T-helper 1 cell treated with Interleukin-12 subunit alpha and Interleukin-12 subunit beta and Interleukin-4 antibody, amounts not matched to agents 30 ng/mL and 1 ng/mL, for 36 hours (primary cell): ENCODE data around the gene MPP2. TPM values are rescaled to one million over a fixed set of nuclear protein-coding genes. Genes with fewer than 3 reads are reported as not detected.
"Not testable (repeated sequence)": the region's sequence is repeated elsewhere in the genome, so short reads cannot be mapped to it uniquely, and the experiment has no call there.

Experiments used
- intact Hi-C: fragments of 100-400 bp; cut with micrococcal nuclease; formaldehyde crosslinking; loops from one replicate; pipeline ENCODE4 v1.15.1; 2024
- total RNA-seq: library from RNA; stranded (reverse); gene quantifications from 2 replicates; pipeline ENCODE4 v1.2.3, GENCODE V29; 2022

MPP2 gene
- 0.86 and 1.2 TPM in 2 replicates for total RNA-seq

GRCh38 chr17:43907425-43907981, at the start of gene MPP2:
MPP2 (minus strand) TSS chr17:43907536; CDS start chr17:43904460, 3,076 bp downstream.
- intact Hi-C loops, result no loop called here

GRCh38 chr17:43956222-43956621, 48.9 kb upstream of the MPP2 start:
- intact Hi-C loops, result no loop called here

- intact Hi-C loops, result no loop called here
These were observed 46.4 kb upstream of the MPP2 start, which contains the start of gene PYY for GRCh38 chr17:43953746-43954145. PYY (minus strand) TSS chr17:43953940; CDS start chr17:43953483, 457 bp downstream.

- intact Hi-C loops, result no loop called here
These were observed 45.7 kb upstream of the MPP2 start for GRCh38 chr17:43952724-43953666.

- intact Hi-C loops, result no loop called here
These were observed 45.0 kb upstream of the MPP2 start for GRCh38 chr17:43952351-43952723.

GRCh38 chr17:43951750-43952149, 44.4 kb upstream of the MPP2 start:
- intact Hi-C loops, result no loop called here

- intact Hi-C loops, result no loop called here
These were observed 43.2 kb upstream of the MPP2 start for GRCh38 chr17:43950554-43950953.

- intact Hi-C loops, result no loop called here
These were observed 42.4 kb upstream of the MPP2 start for GRCh38 chr17:43949781-43950180.

- intact Hi-C loops, result no loop called here
These were observed 39.4 kb upstream of the MPP2 start for GRCh38 chr17:43946781-43947180.

GRCh38 chr17:43945074-43945829, 37.9 kb upstream of the MPP2 start:
- intact Hi-C loops, result loop anchor here (2.0 kb wide), 1 partner anchor 28 kb away; no protein-coding TSS in a partner anchor

- intact Hi-C loops, result no loop called here
These were observed 34.8 kb upstream of the MPP2 start, which contains the start of gene PPY for GRCh38 chr17:43942051-43942685. PPY (minus strand) TSS chr17:43942476; CDS start chr17:43941654, 822 bp downstream.

- intact Hi-C loops, result no loop called here
These were observed 33.3 kb upstream of the MPP2 start for GRCh38 chr17:43940630-43941029.

- intact Hi-C loops, result no loop called here
These were observed 32.5 kb upstream of the MPP2 start for GRCh38 chr17:43939886-43940285.

- intact Hi-C loops, result not testable (repeated sequence)
These were observed 32.1 kb upstream of the MPP2 start for GRCh38 chr17:43939452-43939851.

- intact Hi-C loops, result no loop called here
These were observed 31.5 kb upstream of the MPP2 start for GRCh38 chr17:43938838-43939182.

- intact Hi-C loops, result no loop called here
These were observed 29.1 kb upstream of the MPP2 start for GRCh38 chr17:43936434-43936833.

GRCh38 chr17:43935926-43936261, 28.6 kb upstream of the MPP2 start:
- intact Hi-C loops, result no loop called here

- intact Hi-C loops, result no loop called here
These were observed 28.0 kb upstream of the MPP2 start for GRCh38 chr17:43935204-43935925.

- intact Hi-C loops, result no loop called here
These were observed 25.6 kb upstream of the MPP2 start for GRCh38 chr17:43932923-43933322.

GRCh38 chr17:43932357-43932756, 25.0 kb upstream of the MPP2 start:
- intact Hi-C loops, result no loop called here

GRCh38 chr17:43931062-43931571, 23.8 kb upstream of the MPP2 start:
- intact Hi-C loops, result no loop called here
